HG02610 (cell line): ENCODE results near the gene AP1B1.

Source experiments
- ATAC-seq: cut with Tn5 transposase; IDR thresholded peaks from one replicate; pipeline ENCODE4 v1.9.1; 2021; ENCODE audit warnings: mild to moderate bottlenecking, moderate library complexity; ENCODE audit not compliant: unreplicated experiment

AP1B1 gene

GRCh38 chr22:29314537-29315285 is 73.7 kb downstream of the AP1B1 start:
- no peak for ATAC-seq

DNA sequence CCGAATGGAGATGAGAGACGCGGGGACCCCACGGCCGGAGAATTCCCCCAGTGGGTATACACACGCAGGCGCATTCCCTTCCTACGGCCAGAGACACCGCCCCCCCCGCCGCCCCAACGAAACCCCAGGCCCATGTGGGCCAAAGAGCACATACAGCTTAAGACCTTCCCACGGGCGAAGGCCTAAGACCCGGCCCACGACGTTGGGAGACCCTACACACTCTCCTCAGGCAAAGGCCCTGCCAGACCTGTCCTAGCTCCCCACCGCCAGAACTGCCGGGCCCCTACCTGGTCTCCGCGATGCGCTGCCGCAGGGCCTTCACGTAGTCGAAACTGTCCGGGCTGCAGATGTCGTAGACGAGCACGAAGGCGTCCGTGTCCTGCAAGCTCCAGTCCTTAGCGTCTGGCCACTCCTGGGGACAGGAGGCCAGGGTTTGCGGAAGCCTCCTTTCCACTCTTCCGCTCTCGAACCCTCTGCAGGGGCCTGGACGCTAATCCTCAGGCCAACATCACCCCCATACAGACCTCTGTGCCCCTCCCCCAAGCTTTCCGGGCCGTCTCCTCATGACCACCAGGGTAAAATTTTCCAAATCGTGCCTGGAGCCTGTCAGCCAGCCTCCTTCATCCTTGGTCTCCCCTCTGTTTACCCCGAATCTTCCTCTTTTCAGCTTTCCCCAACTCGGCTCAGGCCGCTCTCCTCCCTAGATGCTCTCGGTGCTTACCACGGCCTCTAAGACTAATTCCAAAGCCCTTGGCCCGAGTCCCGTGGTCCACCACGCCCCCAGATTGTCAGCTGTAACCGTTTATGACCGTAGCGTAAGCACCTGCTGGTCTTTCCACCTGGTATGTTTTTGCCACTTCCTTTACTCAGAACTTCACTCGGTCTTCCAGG is 74.5 kb downstream of the AP1B1 start:
- ATAC-seq = no peak

GRCh38 chr22:29313126-29313575 is 75.2 kb downstream of the AP1B1 start:
- ATAC-seq = no peak

- ATAC-seq = no peak
Observed at GRCh38 chr22:29312218-29313125, 75.9 kb downstream of the AP1B1 start.

DNA sequence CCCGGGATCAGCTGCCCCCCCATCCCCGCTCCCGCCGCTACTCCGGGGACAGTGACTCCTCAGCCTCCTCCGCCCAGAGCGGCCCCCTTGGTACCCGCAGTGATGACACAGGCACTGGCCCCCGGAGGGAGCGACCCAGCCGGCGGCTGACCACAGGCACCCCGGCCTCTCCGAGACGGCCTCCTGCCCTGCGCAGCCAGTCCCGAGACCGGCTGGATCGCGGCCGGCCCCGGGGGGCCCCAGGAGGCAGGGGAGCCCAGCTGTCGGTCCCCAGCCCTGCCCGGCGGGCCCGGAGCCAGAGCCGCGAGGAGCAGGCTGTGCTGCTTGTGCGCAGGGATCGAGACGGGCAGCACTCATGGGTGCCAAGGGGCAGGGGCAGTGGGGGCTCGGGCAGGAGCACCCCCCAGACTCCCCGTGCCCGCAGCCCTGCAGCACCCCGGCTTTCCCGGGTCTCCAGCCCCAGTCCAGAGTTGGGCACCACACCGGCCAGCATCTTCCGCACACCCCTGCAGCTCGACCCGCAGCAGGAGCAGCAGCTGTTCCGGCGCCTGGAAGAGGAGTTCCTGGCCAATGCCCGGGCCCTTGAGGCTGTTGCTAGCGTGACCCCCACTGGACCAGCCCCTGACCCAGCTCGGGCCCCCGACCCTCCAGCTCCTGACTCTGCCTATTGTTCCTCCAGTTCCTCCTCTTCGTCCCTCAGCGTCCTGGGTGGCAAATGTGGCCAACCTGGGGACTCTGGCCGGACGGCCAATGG is 76.7 kb downstream of the AP1B1 start:
- no peak for ATAC-seq

GRCh38 chr22:29310863-29311339 is 77.5 kb downstream of the AP1B1 start:
- no peak for ATAC-seq

GRCh38 chr22:29310065-29310862 is 78.1 kb downstream of the AP1B1 start:
- ATAC-seq = no peak

GRCh38 chr22:29309332-29310064 is 78.9 kb downstream of the AP1B1 start:
- ATAC-seq = no peak

GRCh38 chr22:29308791-29309262 is 79.5 kb downstream of the AP1B1 start:
- ATAC-seq = no peak

DNA sequence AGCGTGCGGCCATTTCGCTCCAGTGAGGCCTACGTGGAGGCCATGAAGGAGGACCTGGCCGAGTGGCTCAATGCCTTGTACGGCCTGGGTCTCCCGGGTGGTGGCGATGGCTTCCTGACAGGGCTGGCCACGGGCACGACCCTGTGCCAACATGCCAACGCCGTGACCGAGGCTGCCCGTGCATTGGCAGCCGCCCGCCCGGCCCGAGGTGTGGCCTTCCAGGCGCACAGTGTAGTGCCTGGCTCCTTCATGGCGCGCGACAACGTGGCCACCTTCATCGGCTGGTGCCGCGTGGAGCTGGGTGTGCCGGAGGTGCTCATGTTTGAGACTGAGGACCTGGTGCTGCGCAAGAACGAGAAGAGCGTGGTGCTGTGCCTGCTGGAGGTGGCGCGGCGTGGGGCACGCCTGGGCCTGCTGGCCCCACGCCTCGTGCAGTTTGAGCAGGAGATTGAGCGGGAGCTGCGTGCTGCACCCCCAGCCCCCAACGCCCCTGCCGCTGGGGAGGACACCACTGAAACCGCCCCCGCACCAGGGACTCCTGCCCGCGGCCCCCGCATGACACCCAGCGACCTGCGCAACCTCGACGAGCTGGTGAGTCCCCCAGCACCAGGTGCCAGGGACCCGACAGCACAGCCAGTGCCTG is 80.1 kb downstream of the AP1B1 start:
- ATAC-seq = no peak

- no peak for ATAC-seq
Observed at GRCh38 chr22:29307596-29308147, 80.7 kb downstream of the AP1B1 start.

GRCh38 chr22:29306835-29307595 is 81.4 kb downstream of the AP1B1 start:
- ATAC-seq = no peak

GRCh38 chr22:29306175-29306834 is 82.1 kb downstream of the AP1B1 start, which contains the start of gene GAS2L1:
Gene GAS2L1 (plus strand): TSS chr22:29306650. CDS start chr22:29308106, 1,456 bp downstream.
- ATAC-seq = no peak

- no peak for ATAC-seq
Observed at GRCh38 chr22:29305836-29306174, 82.6 kb downstream of the AP1B1 start.

GRCh38 chr22:29302681-29303465 is 85.5 kb downstream of the AP1B1 start:
- ATAC-seq = no peak

DNA sequence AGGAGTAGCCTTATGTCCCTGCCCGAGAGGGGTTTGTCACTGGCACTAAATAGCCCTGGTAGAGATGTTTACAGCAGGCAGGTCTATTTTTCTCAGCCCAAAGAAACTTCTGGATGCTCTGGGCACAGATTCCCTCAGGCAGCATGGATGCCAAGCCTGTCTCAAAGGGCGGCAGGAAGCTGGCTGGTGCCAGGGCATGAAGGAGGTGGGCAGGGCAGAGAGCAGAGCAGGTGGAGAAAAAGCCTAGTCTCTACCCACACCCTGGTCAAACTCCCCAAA is 86.0 kb downstream of the AP1B1 start:
- ATAC-seq = no peak
